Fibroblast of skin of left biceps (primary cell): ENCODE measurements around the gene C5AR2.
"Not testable (repeated sequence)": the region's sequence is repeated elsewhere in the genome, so short reads cannot be mapped to it uniquely, and the experiment has no call there.

ENCODE experiments used
- DNase-seq, 2 experiments: peaks; one replicate each; pipeline ENCODE4 v3.0.0-alpha.2; 2013; ENCODE audit warnings: low read depth in 2 of 2

C5AR2 gene

DNA sequence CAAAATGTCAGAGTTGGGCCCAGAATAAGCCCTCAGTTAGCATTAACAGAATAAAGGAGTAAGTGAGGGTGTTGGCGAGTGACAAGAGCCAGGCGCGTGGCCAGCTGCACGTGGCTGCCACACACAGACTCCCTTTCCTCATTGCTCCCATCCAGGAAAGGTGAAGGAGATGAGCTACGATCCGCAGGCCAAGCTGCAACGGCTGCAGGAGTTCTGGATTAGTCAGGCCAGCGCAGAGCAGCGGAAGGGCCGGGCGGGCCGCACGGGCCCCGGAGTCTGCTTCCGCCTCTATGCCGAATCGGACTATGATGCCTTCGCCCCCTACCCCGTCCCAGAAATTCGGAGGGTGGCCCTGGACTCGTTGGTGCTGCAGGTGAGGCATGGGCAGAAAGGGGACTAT is 30.3 kb downstream of the C5AR2 start:
- DNase-seq = no peak

DNA sequence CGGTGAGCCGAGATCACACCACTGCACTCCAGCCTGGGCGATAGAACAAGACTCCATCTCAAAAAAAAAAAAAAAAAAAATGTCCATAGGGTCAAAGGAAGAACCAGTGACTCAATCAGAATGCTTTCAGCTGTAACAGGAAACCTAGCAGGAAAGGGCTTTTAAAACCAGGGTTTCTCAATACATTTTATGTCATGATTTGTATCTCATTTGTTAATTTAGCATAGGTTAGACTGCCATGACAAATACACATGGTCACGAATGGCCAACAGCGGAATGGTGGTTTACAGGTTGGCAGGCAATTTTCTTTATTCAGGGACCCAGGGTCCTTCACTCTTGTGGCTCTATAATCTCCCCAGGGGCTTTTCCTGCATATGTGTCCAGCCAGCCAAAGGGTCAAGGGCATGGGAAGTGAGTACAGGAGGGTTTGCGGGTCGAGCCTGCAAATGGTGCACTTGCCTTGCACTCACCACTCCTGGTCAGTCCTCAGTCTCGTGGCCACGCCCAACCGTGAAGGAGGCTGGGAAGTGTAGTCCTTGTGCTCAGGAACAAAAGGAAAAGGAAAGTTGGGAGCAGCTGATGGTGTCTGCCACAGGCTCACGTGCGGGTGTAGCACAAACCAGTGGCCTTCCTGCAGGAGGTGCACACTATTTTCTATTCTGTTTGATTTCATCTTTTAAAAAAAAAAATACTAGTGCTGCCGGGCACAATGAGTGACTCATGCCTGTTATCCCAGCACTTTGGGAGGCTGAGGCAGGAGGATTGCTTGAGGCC is 32.0 kb downstream of the C5AR2 start:
- DNase-seq = no peak

DNA sequence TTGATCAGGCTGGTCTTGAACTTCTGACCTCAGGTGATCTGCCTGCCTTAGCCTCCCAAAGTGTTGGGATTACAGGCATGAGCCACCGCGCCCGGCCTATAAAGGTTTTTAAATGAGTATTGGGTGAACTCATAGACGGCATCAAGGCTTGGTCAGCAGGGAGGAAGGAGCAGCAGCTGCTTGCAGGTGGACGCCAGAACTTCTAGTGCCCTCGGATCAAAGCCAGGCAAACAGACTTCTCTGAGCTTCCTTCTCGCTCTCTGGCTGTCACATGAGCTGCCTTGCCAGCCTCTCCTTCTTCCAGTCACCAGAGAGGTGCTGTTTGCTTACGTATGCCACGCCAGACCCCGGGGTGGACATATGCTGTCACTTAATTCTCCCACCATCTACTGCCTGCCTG is 33.5 kb downstream of the C5AR2 start:
- DNase-seq = not testable (repeated sequence)

DNA sequence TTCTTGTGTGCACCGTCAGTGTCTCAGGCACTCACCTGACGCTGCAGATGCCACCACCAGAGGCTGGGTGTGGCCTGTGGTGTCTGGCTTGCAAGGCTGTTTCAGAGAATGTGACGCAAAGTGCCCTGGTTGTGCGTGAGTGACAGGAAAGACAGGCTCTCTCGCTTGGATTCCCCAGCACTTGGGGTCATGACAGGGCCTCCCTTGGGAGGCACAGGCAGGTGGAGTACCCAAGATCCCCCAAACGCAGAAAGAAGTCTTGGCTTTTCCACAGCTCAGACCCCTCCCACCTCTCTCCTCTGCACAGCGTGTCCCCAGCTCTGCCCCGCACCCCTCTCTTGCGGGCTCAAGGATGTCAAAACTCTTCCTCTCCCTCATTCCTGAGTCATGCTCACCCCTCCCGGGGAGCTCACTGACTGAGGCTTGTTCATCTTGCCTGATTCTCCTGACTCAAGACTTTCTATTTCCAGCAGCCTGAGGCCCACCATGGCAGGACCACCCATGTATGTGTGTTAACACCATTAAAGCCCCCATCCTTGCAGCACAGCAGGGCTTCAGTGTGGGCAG is 38.2 kb downstream of the C5AR2 start:
- peak; percentile 32 to 33 for DNase-seq

DNA sequence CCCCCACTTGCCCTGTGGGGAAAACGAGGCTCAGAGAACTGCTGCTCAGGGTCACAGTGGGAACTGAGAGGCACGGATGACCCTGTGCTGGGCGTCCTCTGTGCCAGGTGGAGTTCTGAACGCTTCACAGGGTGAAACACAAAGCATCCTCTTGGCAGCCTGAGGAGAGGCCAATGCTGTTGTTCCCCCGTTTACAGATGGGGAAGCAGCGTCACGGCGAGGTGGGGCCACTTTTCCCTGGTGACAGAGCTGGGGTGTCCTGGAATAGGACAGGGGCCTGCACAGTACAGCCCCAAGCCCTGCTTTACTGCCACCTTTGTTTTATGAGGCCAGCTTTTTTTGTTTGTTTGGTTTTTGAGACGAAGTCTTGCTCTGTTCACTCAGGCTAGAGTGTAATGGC is 39.3 kb downstream of the C5AR2 start:
- DNase-seq = no peak

DNA sequence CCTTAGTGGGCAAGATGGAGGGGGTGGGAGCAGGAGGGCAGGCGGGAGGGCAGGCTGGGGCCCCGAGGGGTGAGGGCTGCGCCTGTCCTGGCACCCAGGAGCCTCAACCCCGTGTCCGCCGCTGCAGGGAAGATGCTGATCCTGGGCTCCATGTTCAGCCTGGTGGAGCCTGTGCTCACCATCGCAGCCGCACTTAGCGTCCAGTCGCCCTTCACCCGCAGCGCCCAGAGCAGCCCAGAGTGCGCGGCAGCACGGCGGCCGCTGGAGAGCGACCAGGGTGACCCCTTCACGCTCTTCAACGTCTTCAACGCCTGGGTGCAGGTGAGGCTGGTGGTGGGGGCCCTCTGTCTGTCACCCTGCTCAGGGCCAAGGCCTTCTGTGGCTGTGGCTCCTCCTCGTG is 40.6 kb downstream of the C5AR2 start:
- DNase-seq = no peak

DNA sequence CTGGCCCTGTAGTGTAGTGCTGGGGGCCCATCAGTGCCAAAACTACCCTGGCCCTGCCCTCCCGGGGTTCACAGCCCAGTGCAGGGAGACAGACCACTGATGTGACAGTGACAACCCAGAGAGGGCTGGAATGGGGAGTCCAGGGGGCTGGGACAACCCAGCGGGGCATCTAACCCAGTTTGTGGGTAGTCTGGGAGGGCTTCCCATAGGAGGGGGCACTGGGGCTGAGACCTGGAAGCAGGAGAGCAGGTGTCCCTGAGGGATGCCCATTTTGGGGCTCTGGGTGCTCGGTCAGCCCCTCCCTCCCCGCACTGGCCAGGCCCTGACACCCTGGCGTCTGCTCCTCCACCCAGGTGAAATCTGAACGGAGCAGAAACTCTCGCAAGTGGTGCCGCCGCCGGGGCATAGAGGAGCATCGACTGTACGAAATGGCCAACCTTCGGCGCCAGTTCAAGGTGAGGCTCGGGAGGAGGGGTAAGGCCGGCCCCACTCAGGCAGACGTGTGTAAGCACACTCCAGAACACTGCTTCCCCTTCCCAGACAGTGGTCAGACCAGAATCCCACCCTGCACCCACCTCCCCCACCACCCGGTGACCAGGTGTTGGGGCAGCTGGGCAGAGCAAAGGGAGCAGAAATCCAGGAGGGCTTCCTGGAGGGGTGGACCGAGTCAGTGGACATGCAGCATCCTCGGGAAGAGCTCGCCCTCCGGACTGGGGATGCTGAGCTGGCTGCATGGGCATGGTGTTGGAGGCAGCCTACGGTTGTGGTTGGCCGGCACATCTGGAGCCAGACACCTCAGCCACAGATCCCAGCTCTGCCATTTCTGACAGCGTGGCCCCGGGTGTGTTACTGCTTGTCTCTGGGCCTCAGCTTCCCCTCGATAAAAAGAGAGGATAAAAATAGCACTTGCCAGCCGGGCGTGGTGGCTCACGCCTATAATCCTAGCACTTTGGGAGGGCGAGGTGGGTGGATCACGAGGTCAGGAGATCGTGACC is 41.6 kb downstream of the C5AR2 start:
- no peak for DNase-seq

DNA sequence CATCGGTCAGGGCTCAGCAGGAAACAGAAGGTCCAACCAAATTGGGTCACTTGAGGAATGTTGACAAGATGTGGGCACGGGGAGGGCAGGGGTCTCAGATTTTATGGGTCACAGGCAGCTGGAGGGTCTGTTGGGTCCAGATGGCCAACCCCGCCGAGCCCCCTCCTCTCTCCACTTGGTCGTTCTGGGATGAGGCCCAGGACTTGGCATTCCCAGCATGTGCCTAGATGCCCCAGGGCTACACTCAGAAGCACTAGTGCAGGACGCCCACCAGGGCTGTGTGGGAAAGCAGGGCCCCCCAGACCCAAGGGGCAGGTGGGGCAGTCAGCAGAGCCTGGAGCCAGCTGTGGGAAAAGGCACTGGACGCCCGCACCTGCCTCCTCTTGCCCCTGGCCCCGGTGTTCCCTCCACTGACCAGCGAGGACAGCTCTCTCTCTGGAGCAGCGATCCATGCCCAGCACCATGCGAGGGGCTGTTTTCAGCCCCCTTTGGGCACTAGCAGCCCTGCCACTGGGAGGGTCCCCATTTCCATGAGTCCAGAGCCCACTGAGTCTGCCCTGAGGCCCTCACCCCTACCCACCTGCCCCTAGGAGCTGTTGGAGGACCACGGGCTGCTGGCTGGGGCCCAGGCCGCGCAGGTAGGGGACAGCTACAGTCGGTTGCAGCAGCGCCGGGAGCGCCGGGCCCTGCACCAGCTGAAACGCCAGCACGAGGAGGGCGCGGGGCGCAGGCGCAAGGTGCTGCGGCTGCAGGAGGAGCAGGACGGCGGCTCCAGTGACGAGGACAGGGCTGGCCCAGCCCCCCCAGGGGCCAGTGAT is 43.1 kb downstream of the C5AR2 start:
- no peak for DNase-seq

DNA sequence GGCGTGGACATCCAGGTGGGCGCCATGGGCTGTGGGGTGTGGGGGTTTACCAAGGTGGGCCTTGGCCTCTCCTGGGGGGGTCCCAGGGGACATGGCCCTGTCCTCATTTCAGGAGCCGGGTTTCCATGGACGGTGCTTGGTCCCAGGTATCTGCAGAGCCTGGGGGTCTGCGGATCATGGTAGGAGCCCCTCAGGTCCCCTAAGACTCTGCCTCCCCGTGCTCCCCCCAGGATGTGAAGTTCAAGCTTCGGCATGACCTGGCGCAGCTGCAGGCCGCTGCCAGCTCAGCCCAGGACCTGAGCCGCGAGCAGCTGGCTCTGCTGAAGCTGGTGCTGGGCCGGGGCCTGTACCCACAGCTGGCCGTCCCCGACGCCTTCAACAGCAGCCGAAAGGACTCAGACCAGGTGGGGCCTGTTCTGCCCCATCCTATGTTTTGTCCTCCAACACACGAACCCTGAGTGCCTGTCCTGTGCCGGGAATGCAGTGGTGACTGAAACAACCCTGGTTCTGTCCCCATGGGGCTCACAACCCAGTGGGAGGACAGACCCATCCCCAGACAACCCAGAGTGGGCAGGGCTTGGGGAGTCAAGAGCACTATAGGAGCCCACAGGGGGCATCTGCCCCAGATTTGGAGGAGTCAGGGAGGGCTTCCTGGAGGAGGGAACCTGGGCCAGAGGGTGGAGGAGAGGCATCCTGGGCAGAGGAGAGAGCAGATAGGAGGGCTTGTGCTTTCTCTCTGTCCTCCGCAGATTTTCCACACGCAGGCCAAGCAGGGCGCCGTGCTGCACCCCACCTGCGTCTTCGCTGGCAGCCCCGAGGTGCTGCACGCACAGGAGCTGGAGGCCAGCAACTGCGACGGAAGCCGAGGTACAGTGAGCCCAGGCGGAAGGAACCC is 44.0 kb downstream of the C5AR2 start:
- DNase-seq = no peak

DNA sequence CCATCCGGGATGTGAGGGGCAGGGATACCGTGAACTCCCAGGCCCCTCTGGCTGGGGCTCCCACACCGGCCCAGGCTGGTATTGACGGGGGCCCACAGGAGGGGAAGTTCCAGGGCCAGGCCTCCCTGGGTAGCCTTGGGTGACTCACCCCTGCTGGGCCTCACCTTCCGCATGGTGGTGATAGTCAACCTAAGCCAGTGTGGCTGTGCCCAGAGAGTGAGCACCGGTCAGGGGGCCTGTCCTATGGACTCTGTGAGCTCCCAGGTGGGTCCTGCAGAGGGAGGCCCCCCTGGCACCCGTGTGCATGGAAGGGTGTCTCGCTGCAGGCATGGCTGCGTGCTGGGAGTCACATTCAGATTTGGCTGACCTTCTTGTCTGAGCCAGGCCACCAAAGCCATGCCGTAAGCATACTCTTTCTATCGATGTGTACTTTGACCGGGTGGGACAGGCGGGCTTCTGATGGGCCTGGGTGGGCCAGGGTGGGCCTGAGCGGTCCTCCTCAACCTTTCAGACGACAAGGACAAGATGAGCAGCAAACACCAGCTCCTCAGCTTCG is 44.7 kb downstream of the C5AR2 start:
- no peak for DNase-seq

DNA sequence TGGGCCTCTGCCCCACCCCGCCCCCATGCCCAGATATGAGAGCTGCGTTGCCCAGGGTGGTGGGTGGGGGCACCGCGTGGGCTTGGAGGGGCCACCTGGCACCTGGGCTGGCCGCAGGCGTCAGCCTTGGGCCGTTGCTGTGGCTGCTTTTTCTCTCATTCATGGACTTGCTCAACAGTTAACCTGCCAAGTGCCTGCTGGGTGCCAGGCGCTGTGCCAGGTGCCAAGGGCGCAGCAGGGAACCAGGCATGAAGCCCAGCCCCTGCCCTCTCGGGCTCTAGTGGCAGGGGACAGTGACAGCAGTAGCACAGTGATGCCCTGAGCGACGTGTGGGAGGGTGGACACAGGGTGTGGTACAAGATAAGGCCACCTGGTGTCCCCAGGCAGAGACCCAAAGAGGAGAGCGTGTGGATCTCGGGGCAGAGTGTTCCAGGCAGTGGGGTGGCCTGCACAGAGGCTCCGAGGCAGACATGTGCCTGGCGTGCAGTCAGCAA is 45.3 kb downstream of the C5AR2 start:
- no peak for DNase-seq

DNA sequence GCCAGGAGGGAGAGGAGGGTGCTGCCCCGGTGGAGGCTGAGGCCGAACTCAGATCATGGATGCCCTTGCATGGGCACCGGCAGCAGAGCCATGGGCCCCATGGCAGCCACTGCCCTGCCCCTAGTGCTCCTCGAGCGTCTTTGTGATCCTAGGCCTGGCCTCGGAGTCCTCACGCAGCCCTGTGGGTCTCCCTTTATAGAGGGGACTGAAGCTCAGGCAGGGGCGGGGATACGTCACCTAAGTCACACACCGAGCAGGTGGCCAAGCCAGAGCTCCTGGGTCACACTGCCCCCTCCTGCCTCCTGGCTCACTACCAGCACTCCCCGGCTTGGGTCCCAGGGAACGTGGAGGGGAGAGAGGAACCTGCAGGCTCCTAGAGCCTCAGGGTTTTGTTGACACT is 45.8 kb downstream of the C5AR2 start:
- DNase-seq = no peak

DNA sequence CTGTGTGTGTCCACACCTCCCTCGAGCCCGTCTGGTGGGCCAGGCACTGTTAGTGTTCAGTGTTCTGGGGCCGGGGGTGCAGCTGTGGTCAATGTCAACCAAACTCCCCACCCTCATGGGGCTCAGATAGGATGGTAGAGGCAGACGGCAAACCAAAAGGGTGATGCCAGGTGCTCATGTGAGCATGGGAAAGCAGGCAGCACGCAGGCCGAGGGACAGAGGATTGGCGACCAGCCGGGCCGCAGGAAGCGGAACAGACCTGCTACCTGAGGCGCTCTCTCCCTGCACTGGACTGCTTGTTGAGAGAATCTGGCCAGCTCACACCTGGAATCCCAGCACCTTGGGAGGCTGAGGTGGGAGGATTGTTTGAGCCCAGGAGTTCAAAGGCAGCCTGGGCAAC is 46.3 kb downstream of the C5AR2 start:
- DNase-seq = no peak

DNA sequence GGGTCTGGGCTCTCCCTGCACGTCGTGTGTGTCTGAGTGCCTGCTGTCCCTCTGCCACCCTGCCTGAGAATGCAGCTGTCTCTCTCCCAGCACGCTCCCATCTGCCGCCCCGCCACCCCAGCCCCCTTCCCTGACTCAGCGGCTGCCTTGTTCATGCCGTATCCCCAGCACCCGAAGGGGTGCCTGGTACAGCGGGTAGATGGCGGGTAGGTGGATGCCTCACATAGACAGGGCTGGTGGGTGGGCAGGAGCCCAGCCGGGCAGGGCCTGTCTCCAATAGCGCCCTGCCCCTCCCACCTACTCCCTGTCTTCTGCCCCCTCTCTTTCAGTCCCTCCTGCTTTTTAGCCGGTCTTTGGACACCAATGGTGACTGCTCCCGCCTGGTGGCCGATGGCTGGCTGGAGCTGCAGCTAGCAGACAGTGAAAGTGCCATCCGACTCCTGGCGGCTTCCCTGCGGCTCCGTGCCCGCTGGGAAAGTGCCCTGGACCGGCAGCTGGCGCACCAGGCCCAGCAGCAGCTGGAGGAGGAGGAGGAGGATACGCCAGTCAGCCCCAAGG is 47.5 kb downstream of the C5AR2 start:
- DNase-seq = no peak

DNA sequence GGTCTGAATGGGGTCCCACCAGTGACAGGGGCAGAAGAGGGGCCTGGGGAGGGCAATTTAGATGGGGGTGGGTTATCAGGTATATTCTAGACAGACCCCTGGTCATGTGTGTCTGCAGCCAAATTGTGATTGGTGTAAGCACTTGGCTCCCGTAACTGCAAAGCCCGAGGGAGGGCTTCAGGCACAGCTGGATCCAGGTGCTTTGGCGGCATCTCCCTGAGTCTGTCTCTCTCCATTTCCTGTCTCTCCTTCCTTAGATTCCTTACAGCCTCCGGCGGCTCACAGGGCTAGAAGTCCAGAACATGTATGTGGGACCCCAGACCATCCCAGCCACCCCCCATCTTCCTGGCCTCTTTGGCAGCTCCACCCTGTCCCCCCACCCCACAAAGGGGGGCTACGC is 48.6 kb downstream of the C5AR2 start:
- no peak for DNase-seq

DNA sequence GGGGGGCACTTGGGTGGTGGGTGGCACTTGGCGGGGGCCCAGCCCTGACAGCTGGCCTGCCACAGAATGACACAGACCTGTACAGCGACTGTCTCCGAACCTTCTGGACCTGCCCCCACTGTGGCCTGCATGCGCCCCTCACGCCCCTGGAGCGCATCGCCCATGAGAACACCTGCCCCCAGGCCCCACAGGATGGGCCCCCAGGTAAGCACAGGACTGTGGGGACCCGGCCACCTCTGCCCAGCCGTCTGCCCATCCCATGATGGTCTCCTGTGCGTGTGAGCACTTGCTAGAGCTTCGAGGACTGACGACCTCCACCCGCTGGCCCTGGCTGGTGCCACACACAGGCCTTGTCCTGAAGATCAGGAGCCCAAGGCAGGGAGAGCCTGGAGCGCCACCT is 49.1 kb downstream of the C5AR2 start:
- DNase-seq = no peak

DNA sequence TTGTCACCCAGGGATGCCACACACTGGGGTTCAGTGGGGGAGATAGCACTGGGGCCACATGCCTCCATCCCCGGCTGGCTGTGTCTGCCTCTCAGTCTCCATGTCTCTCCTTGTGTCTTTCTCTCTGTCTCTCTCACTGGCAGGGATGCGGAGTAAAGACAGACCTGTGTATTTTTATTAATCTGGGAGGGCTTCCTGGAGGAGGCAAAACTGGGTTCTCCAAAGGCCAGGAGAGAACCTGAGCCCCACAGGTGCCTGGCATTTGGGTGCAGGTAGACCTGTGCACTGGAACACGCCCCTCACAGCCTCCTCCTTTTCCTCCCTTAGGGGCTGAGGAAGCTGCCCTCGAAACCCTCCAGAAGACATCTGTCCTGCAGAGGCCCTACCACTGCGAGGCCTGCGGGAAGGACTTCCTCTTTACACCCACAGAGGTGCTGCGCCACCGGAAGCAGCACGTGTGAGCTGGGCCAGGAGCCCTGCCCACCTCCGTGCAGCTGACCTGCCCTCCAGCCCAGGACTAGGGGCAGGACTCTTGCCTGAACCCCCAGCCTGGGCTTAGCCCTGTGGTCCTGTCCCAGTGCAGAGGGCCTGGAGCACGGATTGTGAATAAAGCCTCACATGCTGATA is 49.8 kb downstream of the C5AR2 start:
- no peak for DNase-seq

DNA sequence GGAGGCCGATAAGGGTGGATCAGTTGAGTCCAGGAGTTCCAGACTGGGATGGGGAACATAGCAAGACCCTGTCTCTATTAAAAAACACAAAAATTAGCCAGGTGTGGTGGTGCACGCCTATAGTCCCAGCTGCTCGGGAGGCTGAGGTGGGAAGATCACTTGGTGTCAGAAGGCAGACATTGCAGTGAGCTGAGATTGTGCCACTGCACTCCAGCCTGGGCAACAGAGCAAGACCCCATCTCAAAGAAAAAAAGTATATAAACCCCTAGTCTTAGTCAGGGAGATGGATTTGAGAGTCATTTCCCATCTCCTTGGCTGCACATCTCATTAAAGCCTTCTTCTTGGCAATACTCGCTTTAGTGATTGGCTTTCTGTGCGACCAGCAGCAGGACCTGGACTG is 51.9 kb downstream of the C5AR2 start:
- not testable (repeated sequence) for DNase-seq

DNA sequence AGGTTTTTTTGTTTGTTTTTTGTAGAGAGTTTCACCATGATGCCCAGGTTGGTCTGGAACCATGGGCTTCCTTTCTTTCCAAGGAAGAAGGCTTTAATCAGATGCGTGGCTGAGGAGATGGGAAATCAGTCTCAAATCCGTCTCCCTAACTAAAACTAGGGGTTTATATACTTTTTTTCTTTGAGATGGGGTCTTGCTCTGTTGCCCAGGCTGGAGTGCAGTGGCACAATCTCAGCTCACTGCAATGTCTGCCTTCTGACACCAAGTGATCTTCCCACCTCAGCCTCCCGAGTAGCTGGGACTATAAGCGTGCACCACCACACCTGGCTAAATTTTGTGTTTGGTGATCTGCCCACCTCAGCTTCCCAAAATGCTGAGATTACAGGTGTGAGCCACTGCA is 52.6 kb downstream of the C5AR2 start:
- not testable (repeated sequence) for DNase-seq
